Psoas muscle (tissue), 8 donors: ENCODE results near the gene TRPM2. TPM values are rescaled to one million over a fixed set of nuclear protein-coding genes. Genes with fewer than 3 reads are reported as not detected.

Experiments
- ATAC-seq, 4 donors: fragments of 200-7000 bp; cut with Tn5 transposase; one replicate each; pipeline ENCODE4 v1.9.1; 2020; ENCODE audit warnings: moderate library complexity in 3 of 4, mild to moderate bottlenecking in 2 of 4
- DNase-seq, 2 donors: peaks; one replicate each; pipeline ENCODE4 v3.0.0-alpha.2; 2020
- H3K27ac ChIP-seq: fragments of 200-600 bp; one replicate; pipeline ENCODE4 v1.8.0; 2022
- H3K27me3 ChIP-seq, 3 donors: fragments of 200-600 bp in 1 of 3; one replicate each; pipeline versions ENCODE4 v1.6.1 to v1.8.0; 2013 to 2022; ENCODE audit warnings: low read length in 2 of 3, mild to moderate bottlenecking in 2 of 3, moderate library complexity in 1 of 3; ENCODE audit not compliant: insufficient read depth in 3 of 3
- H3K36me3 ChIP-seq, 2 donors: fragments of 200-600 bp in 1 of 2; one replicate each; pipeline versions ENCODE4 v1.6.1 to v1.8.0; 2013 to 2022; ENCODE audit warnings: low read depth in 1 of 2, mild to moderate bottlenecking in 1 of 2, moderate library complexity in 1 of 2; ENCODE audit not compliant: insufficient read depth in 1 of 2
- H3K4me1 ChIP-seq: fragments of 200-600 bp; one replicate; pipeline ENCODE4 v1.8.0; 2022
- H3K4me3 ChIP-seq: fragments of 200-600 bp; one replicate; pipeline ENCODE4 v1.8.0; 2022; ENCODE audit warnings: mild to moderate bottlenecking
- H3K9me3 ChIP-seq: fragments of 200-600 bp; one replicate; pipeline ENCODE4 v1.8.0; 2022
- WGBS, 3 donors: extraction: QIAGEN DNeasy Blood & Tissue Kit; methylation state at CpG; one replicate each; pipeline versions ENCODE4 v1.1.6 to v1.1.7; 2013; 5-methylcytosine and 5-hydroxymethylcytosine counted together
- intact Hi-C, 2 donors: fragments of 100-400 bp; cut with DNase I; formaldehyde crosslinking; loops; one replicate each; pipeline versions ENCODE4 v1.11.0 to v1.14.2; 2022
- polyA plus RNA-seq, 3 donors: library from polyadenylated mRNA; stranded (reverse); fragments of 200-250 nt; gene quantifications; one replicate each; pipeline ENCODE4 v1.2.3, GENCODE V29; 2013
- total RNA-seq, 4 donors: library from RNA; stranded (reverse); fragmentation: NEBNext Ultra II Directional in 2 of 4; extraction: Animal tissue kit (Norgen Biotek cat#: 25700) in 2 of 4; gene quantifications; one replicate each; pipeline versions ENCODE4 v1.2.1 to v1.2.4, GENCODE V29; 2021 to 2023
- TF ChIP-seq, protein P1 (sequence below): fragments of 200-600 bp; IDR thresholded peaks from one replicate; pipeline ENCODE4 v1.8.0; 2022; ENCODE audit warnings: antibody characterized with exemption
- donor health status: healthy with polysubstance abuse.
- donor health status: DM: no; HTN: no; CAD: no; lungs with moderate emphysema.
- donor health status: Bipolar disorder and iron deficiency.
- donor health status: healthy.
- donor health status: DM: yes; HTN: yes; CAD: no.
- donor health status: DM: no; HTN: no; CAD: no.
- donor health status: DM: no; HTN: no; CAD: no.
- donor health status: DM: yes; HTN: yes; CAD: no.

TRPM2 gene
- total and polyA plus RNA-seq, 7 donors, result 0.08 to 1.7 (median 0.76) TPM

DNA sequence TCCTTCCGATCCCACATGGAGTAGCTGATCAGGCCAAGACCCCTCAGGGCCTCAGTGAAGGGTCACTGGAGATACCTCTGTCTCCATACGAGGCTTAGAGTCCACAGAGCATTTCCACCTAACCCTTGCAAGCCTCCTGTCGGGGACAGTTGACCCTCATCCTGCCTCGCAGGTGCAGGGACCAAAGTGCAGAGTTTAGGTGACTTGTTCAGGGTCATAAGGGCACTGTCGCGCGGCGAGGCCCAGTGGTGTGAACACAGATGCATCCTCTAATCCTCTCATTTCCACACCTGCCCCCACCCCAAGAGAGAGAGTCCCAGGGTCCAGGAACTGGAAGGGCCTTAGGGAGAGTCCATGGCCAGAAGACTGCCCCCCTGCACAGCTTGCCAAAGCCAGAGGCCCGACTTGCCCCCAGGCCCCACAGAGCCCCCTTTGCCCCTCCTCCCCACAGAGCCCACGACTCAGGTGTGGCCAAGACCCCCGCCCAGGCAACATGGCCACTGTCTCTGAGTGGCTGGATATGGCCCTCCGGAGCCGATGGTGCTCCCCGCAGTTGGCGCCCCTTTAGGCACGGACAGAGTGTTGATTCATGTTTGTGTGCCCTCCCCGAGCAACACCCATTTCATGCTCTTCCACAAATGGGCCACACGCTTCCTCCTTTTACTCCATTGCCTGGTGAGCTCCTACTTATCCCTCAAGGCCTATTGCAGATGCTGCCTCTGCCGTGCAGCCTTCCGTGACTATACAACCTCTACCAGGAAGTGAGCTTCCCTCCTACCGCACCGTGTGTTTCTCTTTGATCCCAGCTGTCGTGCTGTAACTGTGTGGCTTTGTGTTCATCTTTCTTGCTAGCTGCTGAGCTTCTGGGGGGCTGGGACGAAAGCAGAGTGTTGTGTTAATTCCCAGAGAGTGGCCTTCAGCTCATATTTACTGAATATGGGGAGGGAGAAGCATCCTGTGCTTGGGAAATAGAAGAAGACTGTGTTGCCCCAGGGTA, 1.7 kb downstream of the TRPM2 start:
- no peak for ATAC-seq
- intact Hi-C loops, result no loop called here
- TF ChIP-seq, protein P1, sequence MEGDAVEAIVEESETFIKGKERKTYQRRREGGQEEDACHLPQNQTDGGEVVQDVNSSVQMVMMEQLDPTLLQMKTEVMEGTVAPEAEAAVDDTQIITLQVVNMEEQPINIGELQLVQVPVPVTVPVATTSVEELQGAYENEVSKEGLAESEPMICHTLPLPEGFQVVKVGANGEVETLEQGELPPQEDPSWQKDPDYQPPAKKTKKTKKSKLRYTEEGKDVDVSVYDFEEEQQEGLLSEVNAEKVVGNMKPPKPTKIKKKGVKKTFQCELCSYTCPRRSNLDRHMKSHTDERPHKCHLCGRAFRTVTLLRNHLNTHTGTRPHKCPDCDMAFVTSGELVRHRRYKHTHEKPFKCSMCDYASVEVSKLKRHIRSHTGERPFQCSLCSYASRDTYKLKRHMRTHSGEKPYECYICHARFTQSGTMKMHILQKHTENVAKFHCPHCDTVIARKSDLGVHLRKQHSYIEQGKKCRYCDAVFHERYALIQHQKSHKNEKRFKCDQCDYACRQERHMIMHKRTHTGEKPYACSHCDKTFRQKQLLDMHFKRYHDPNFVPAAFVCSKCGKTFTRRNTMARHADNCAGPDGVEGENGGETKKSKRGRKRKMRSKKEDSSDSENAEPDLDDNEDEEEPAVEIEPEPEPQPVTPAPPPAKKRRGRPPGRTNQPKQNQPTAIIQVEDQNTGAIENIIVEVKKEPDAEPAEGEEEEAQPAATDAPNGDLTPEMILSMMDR, result no peak

DNA sequence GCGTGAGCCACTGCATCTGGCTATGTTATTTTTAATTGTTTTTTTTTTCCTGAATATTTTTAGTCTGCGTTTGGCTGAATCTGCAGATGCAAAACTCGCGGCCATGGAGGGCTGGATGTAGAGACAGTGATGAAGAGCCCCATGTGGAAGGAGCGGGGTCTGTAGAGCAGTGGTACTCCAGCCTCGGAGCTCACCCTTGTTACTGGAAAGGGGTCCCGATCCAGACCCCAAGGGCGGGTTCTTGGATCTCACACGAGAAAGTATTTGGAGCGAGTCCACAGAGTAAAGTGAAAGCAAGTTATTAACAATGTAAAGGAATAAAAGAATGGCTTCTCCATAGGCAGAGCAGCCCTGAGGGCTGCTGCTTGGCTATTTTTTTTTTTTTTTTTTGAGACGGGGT, 2.7 kb downstream of the TRPM2 start:
- Histone ChIP-seq H3K9me3 (no peaks in the 10 kb centered on the region), H3K27me3 (peaks cover 0 to 30% (median 11%) of the 10 kb centered on the region in 3 donors), H3K4me3 (no peak overlapping the region), H3K36me3 (no peaks in the 10 kb centered on the region), H3K27ac (no peak overlapping the region), H3K4me1 (no peaks in the 10 kb centered on the region)
- intact Hi-C loops, result no loop called here
- DNase-seq (no peak), ATAC-seq (no peak)
- TF ChIP-seq, protein P1, result no peak
- 74 to 79% (median 75%) methylated on average over 11 of the region's 11 CpGs for WGBS, 3 donors

More for the DNA sequence above, 1.7 kb downstream of the TRPM2 start:
- H3K27ac ChIP-seq, result no peak overlapping the region
- 69 to 75% (median 70%) methylated on average over 23 to 24 of the region's 24 CpGs for WGBS, 3 donors
- H3K9me3 ChIP-seq, result no peaks in the 10 kb centered on the region
- no peak overlapping the region for H3K4me3 ChIP-seq
- peaks cover 0 to 35% (median 11%) of the 10 kb centered on the region in 3 donors for H3K27me3 ChIP-seq
- no peaks in the 10 kb centered on the region for H3K36me3 ChIP-seq
- DNase-seq, result no peak
- H3K4me1 ChIP-seq, result no peaks in the 10 kb centered on the region

DNA sequence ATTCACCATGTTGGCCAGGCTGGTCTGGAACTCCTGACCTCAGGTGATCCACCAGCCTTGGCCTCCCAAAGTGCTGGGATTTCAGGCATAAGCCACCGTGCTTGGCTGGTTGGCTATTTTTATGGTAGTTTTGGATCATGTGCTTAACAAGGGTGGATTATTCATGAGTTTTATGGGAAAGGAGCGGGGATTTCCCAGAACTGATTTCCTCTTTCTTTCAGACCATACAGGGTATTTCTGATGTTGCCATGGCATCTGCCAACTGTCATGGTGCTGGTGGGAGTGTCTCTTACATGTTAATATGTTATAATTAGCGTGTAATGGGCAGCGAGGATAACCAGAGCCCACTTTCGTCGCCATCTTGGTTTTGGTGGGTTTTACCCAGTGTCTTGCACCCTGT, 3.2 kb downstream of the TRPM2 start:
- H3K27me3 ChIP-seq, result peaks cover 0 to 25% (median 7%) of the 10 kb centered on the region in 3 donors

DNA sequence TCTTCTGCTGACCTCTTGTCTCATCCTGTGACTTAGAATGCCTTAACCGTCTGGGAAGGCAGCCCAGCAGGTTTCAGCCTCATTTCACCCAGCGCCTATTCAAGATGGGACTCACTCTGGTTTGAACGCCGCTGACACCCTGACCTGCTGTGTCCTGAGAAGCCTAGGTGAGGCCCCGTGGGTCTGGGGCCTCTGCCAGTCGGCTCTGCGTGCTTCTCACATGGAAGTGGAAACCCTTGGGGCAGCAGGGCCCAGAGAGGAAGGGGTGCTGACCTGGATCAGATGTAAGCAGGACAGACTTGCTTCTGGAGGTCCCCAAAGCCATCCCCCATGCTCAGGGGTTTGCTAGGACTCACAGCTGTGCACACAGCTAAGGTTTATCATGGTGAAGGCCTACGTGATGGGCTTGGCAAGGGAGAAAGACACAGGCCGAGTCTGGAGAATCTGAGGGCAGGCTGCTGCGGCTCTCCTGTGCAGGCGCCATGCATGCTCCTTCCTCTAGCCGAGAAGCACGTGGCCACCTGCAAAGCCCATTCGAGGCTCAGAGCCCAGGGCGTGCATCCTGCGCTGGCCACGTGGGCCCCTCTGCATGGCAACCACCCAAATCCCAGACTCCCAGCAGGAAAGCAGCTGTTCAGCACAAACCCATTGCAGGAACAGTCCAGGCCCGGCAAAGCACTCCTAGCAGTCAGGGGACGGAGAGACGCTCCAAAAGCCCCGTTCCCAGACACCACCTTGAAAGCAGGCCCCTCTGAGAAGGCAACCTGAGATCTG, 3.8 kb downstream of the TRPM2 start:
- peaks cover 0 to 19% (median 5%) of the 10 kb centered on the region in 3 donors for H3K27me3 ChIP-seq
- no peaks in the 10 kb centered on the region for H3K9me3 ChIP-seq
- TF ChIP-seq, protein P1, result no peak
- no peaks in the 10 kb centered on the region for H3K4me1 ChIP-seq
- no peak for ATAC-seq
- no peak for DNase-seq
- intact Hi-C loops, result no loop called here
- no peaks in the 10 kb centered on the region for H3K36me3 ChIP-seq
- H3K27ac ChIP-seq, result no peak overlapping the region
- no peak overlapping the region for H3K4me3 ChIP-seq
- 46 to 50% (median 46%) methylated on average over 21 of the region's 21 CpGs for WGBS, 3 donors

More for the DNA sequence above, 3.2 kb downstream of the TRPM2 start:
- H3K4me1 ChIP-seq, result no peaks in the 10 kb centered on the region
- H3K9me3 ChIP-seq, result no peaks in the 10 kb centered on the region
- ATAC-seq (no peak), DNase-seq (no peak)
- no peaks in the 10 kb centered on the region for H3K36me3 ChIP-seq
- intact Hi-C loops, result no loop called here
- 80 to 92% (median 84%) methylated on average over 6 of the region's 6 CpGs for WGBS, 3 donors
- TF ChIP-seq, protein P1, result no peak
- H3K27ac ChIP-seq, result no peak overlapping the region
- H3K4me3 ChIP-seq, result no peak overlapping the region
